Neural progenitor cell (in vitro differentiated cells): Measurements from ENCODE around the gene RBM19. TPM values are rescaled to one million over a fixed set of nuclear protein-coding genes. Genes with fewer than 3 reads are reported as not detected.

Experiments used
- DNase-seq: peaks from one replicate; pipeline ENCODE4 v3.0.0-alpha.2; 2016; ENCODE audit warnings: low spot score
- H2AFZ ChIP-seq: fragments of 200-600 bp; sonication (generic); replicated peaks from 2 replicates; pipeline ENCODE4 v1.6.1; 2016; ENCODE audit warnings: antibody characterized with exemption
- H3F3A ChIP-seq: fragments of 200-600 bp; sonication (generic); 2 replicates; pipeline ENCODE4 v1.6.1; 2016; ENCODE audit warnings: antibody characterized with exemption, low read depth
- H3K27ac ChIP-seq: fragments of 200-600 bp; sonication (generic); 2 replicates; pipeline ENCODE4 v1.5.1; 2016; ENCODE audit warnings: mild to moderate bottlenecking
- H3K27me3 ChIP-seq: fragments of 200-600 bp; sonication (generic); 2 replicates; pipeline ENCODE4 v1.6.1; 2016; ENCODE audit warnings: mild to moderate bottlenecking, moderate library complexity
- H3K36me3 ChIP-seq: fragments of 200-600 bp; sonication (generic); 2 replicates; pipeline ENCODE4 v1.5.1; 2016
- H3K4me1 ChIP-seq: fragments of 200-600 bp; sonication (generic); 2 replicates; pipeline ENCODE4 v1.6.1; 2016; ENCODE audit warnings: mixed run types
- H3K4me2 ChIP-seq: fragments of 200-600 bp; sonication (generic); 2 replicates; pipeline ENCODE4 v1.6.1; 2016
- H3K4me3 ChIP-seq: fragments of 200-600 bp; sonication (generic); 2 replicates; pipeline ENCODE4 v1.5.1; 2016
- H3K79me2 ChIP-seq: fragments of 200-600 bp; sonication (generic); 2 replicates; pipeline ENCODE4 v1.6.1; 2016; ENCODE audit warnings: low read depth
- H3K9ac ChIP-seq: fragments of 200-600 bp; sonication (generic); 2 replicates; pipeline ENCODE4 v1.6.1; 2016
- H3K9me3 ChIP-seq: fragments of 200-600 bp; sonication (generic); 2 replicates; pipeline ENCODE4 v1.5.1; 2016; ENCODE audit warnings: low read depth
- H4K20me1 ChIP-seq: fragments of 200-600 bp; sonication (generic); 2 replicates; pipeline ENCODE4 v1.6.1; 2016; ENCODE audit warnings: low read depth
- H3K27ac Mint-ChIP-seq: 3 replicates; pipeline ENCODE4 v1.8.0; 2021; ENCODE audit warnings: mixed read lengths
- H3K27me3 Mint-ChIP-seq: 2 replicates; pipeline ENCODE4 v1.8.0; 2022; ENCODE audit warnings: low read depth, mild to moderate bottlenecking, inconsistent platforms, moderate library complexity, mixed read lengths; ENCODE audit not compliant: insufficient read depth
- H3K36me3 Mint-ChIP-seq: 3 replicates; pipeline ENCODE4 v1.8.0; 2021; ENCODE audit warnings: mixed read lengths
- H3K4me1 Mint-ChIP-seq: 3 replicates; pipeline ENCODE4 v1.8.0; 2021; ENCODE audit warnings: mixed read lengths
- H3K4me3 Mint-ChIP-seq: 3 replicates; pipeline ENCODE4 v1.8.0; 2021; ENCODE audit warnings: mild to moderate bottlenecking, moderate library complexity, mixed read lengths
- H3K9me3 Mint-ChIP-seq: 3 replicates; pipeline ENCODE4 v1.8.0; 2020; ENCODE audit warnings: mixed read lengths
- CTCF ChIP-seq: fragments of 200-600 bp; sonication (generic); IDR thresholded peaks from 2 replicates; pipeline ENCODE4 v1.5.1; 2017; ENCODE audit warnings: antibody characterized with exemption, mild to moderate bottlenecking
- EZH2 ChIP-seq: fragments of 200-600 bp; sonication (generic); IDR thresholded peaks from 2 replicates; pipeline ENCODE4 v1.6.1; 2017; ENCODE audit warnings: antibody characterized with exemption, mild to moderate bottlenecking, moderate library complexity
- EZH2phosphoT487 ChIP-seq: fragments of 200-600 bp; sonication (generic); IDR thresholded peaks from 2 replicates; pipeline ENCODE4 v1.6.1; 2017; ENCODE audit warnings: antibody characterized with exemption
- total RNA-seq: library from RNA; depleted of rRNA; stranded (reverse); fragments of >200 nt; gene quantifications from 2 replicates; pipeline ENCODE4 v1.2.3, GENCODE V29; 2015; ENCODE audit warnings: low replicate concordance

The RBM19 gene
- total RNA-seq, 1 donor from 2014 or later, result 23.5 TPM

- H3K9me3 Mint-ChIP-seq, result peaks cover 18% of the 10 kb centered on the region
- Histone ChIP-seq H3K27ac (no peak overlapping the region), H4K20me1 (no peaks in the 10 kb centered on the region), H3F3A (peaks cover 21% of the 10 kb centered on the region), H3K36me3 (no peaks in the 10 kb centered on the region), H3K4me3 (no peak overlapping the region), H3K9me3 (no peaks in the 10 kb centered on the region), H3K4me1 (peaks cover 33% of the 10 kb centered on the region), H3K4me2 (no peak overlapping the region), H3K79me2 (no peaks in the 10 kb centered on the region), H2AFZ (no peak overlapping the region), H3K27me3 (no peaks in the 10 kb centered on the region), H3K9ac (no peak overlapping the region)
- DNase-seq, result no peak
- H3K36me3 Mint-ChIP-seq, result peaks cover 11% of the 10 kb centered on the region
- no peak overlapping the region for H3K27ac Mint-ChIP-seq
- peaks cover 25% of the 10 kb centered on the region for H3K4me1 Mint-ChIP-seq
- peaks cover 3% of the 10 kb centered on the region for H3K27me3 Mint-ChIP-seq
- no peak for TF ChIP-seq EZH2
- TF ChIP-seq EZH2phosphoT487, result no peak
- no peak for TF ChIP-seq CTCF
- H3K4me3 Mint-ChIP-seq, result no peak overlapping the region
Observed at GRCh38 chr12:113888435-113888834, 77.7 kb downstream of the RBM19 start.

GRCh38 chr12:113887906-113888305, 78.2 kb downstream of the RBM19 start:
- no peak for DNase-seq
- Histone ChIP-seq H3K4me1 (peaks cover 33% of the 10 kb centered on the region), H4K20me1 (no peaks in the 10 kb centered on the region), H3K9ac (no peak overlapping the region), H3K36me3 (no peaks in the 10 kb centered on the region), H2AFZ (no peak overlapping the region), H3K9me3 (no peaks in the 10 kb centered on the region), H3F3A (peaks cover 21% of the 10 kb centered on the region), H3K27me3 (no peaks in the 10 kb centered on the region), H3K4me3 (no peak overlapping the region), H3K4me2 (no peak overlapping the region), H3K27ac (no peak overlapping the region), H3K79me2 (no peaks in the 10 kb centered on the region)
- Mint-ChIP-seq H3K36me3 (peaks cover 11% of the 10 kb centered on the region), H3K9me3 (peaks cover 18% of the 10 kb centered on the region), H3K27ac (no peak overlapping the region), H3K27me3 (peaks cover 3% of the 10 kb centered on the region), H3K4me1 (peaks cover 25% of the 10 kb centered on the region), H3K4me3 (no peak overlapping the region)
- no peak for TF ChIP-seq EZH2phosphoT487
- no peak for TF ChIP-seq EZH2
- TF ChIP-seq CTCF, result no peak

GRCh38 chr12:113886721-113887120, 79.4 kb downstream of the RBM19 start:
- peaks cover 24% of the 10 kb centered on the region for H3K4me1 Mint-ChIP-seq
- H3K27me3 ChIP-seq, result no peaks in the 10 kb centered on the region
- TF ChIP-seq EZH2phosphoT487 (no peak), CTCF (no peak), EZH2 (no peak)
- H4K20me1 ChIP-seq, result no peaks in the 10 kb centered on the region
- H3K27me3 Mint-ChIP-seq, result peaks cover 5% of the 10 kb centered on the region
- no peak overlapping the region for H3K27ac ChIP-seq
- peaks cover 20% of the 10 kb centered on the region for H3K9me3 Mint-ChIP-seq
- H3K9me3 ChIP-seq, result no peaks in the 10 kb centered on the region
- no peak overlapping the region for H3K4me3 Mint-ChIP-seq
- H3K4me3 ChIP-seq, result no peak overlapping the region
- no peak overlapping the region for H3K9ac ChIP-seq
- DNase-seq, result no peak
- H3K27ac Mint-ChIP-seq, result no peak overlapping the region
- H3K4me1 ChIP-seq, result peaks cover 23% of the 10 kb centered on the region
- H3K36me3 ChIP-seq, result no peaks in the 10 kb centered on the region
- no peak overlapping the region for H2AFZ ChIP-seq
- H3F3A ChIP-seq, result peaks cover 12% of the 10 kb centered on the region
- no peaks in the 10 kb centered on the region for H3K79me2 ChIP-seq
- H3K36me3 Mint-ChIP-seq, result peaks cover 11% of the 10 kb centered on the region
- no peak overlapping the region for H3K4me2 ChIP-seq
